Keratinocyte (primary cell): ENCODE results near the gene LYPD6B.

Source experiments
- CTCF ChIP-seq, 3 experiments: IDR thresholded peaks in 1 of 3; conservative IDR thresholded peaks in 1 of 3; optimal IDR thresholded peaks in 1 of 3; 2 replicates in 2 of 3; 3 replicates in 1 of 3; pipeline versions ENCODE3 to v1.5.1; 2011; ENCODE audit warnings: low read length in 3 of 3, mild to moderate bottlenecking in 3 of 3, moderate library complexity in 2 of 3, control low read depth in 1 of 3, inconsistent platforms in 1 of 3; ENCODE audit not compliant: insufficient read depth in 2 of 3; ENCODE audit errors: extremely low read depth in 1 of 3
- EZH2 ChIP-seq: IDR thresholded peaks from one replicate; pipeline ENCODE4 v1.6.1; 2012; ENCODE audit warnings: inconsistent platforms, mild to moderate bottlenecking, low read length, moderate library complexity

GRCh38 chr2:149064856-149065630 lies 26.5 kb downstream of the LYPD6B start:
- TF ChIP-seq EZH2, result no peak
- no peak for TF ChIP-seq CTCF (optimal IDR thresholded peaks at IDR 0.05 in 1 of 3, IDR thresholded peaks at IDR 0.05 in 1 of 3, conservative IDR thresholded peaks at IDR 0.05 in 1 of 3; ENCODE audit: extremely low read depth in 1 of 3, insufficient read depth in 2 of 3, low read length in 3 of 3)
